ENCODE data around the gene SV2B.

- TF ChIP-seq CTCF (IDR thresholded peaks at IDR 0.05) (no peak), ZFX (IDR thresholded peaks at IDR 0.05; ENCODE audit: borderline replicate concordance) (no peak)
Observed at GRCh38 chr15:91254766-91255165, 154.7 kb downstream of the SV2B start.

All from 22Rv1 (cell line).